Measurements from ENCODE around the gene RPL39. TPM values are rescaled to one million over a fixed set of nuclear protein-coding genes. Genes with fewer than 3 reads are reported as not detected.
"Not testable (repeated sequence)": the region's sequence is repeated elsewhere in the genome, so short reads cannot be mapped to it uniquely, and the experiment has no call there.

RPL39 gene
- total RNA-seq, 1 experiment from 2014 or later, result 1,219 TPM

GRCh38 chrX:119784747-119785446 is 6.5 kb downstream of the RPL39 start:
- no peak for DNase-seq

DNA sequence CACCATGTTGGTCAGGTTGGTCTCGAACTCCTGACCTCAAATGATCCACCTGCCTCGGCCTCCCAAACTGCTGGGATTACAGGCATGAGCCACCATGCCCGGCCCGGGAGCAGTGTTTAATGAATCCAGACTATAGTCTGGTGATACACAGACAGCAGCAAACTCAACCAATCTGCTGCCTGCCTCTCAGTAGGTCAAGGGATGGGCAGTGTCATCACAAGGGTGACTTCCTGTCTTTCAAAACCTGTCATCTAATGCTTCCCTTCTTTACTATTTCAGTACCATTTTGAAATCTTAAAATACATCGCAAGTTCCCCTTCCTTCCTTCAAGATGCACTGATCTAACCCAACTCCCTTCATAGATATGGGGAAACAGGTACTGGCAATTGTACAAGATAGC is 8.4 kb downstream of the RPL39 start:
- Histone ChIP-seq H3K36me3 (replicated peaks; ENCODE audit: control insufficient read depth, insufficient read depth, low read length) (peaks cover 6% of the 10 kb centered on the region), H3K27me3 (ENCODE audit: control insufficient read depth, insufficient read depth, low read length) (no peaks in the 10 kb centered on the region), H3K4me3 (ENCODE audit: insufficient read depth, low read depth, low read length) (no peak overlapping the region)
- no peak for DNase-seq

More at GRCh38 chrX:119784747-119785446, 6.5 kb downstream of the RPL39 start:
- Histone ChIP-seq H3K4me3 (ENCODE audit: insufficient read depth, low read depth, low read length) (no peak overlapping the region), H3K27me3 (ENCODE audit: control insufficient read depth, insufficient read depth, low read length) (no peaks in the 10 kb centered on the region), H3K36me3 (replicated peaks; ENCODE audit: control insufficient read depth, insufficient read depth, low read length) (peaks cover 13% of the 10 kb centered on the region)

GRCh38 chrX:119778829-119779228 is 12.6 kb downstream of the RPL39 start:
- H3K27me3 ChIP-seq (ENCODE audit: control insufficient read depth, insufficient read depth, low read length), result no peaks in the 10 kb centered on the region
- H3K36me3 ChIP-seq (replicated peaks; ENCODE audit: control insufficient read depth, insufficient read depth, low read length), result peaks cover 2% of the 10 kb centered on the region
- no peak overlapping the region for H3K4me3 ChIP-seq (ENCODE audit: insufficient read depth, low read depth, low read length)
- no peak for DNase-seq

- Histone ChIP-seq H3K27me3 (ENCODE audit: control insufficient read depth, insufficient read depth, low read length) (no peaks in the 10 kb centered on the region), H3K4me3 (ENCODE audit: insufficient read depth, low read depth, low read length) (no peak overlapping the region), H3K36me3 (replicated peaks; ENCODE audit: control insufficient read depth, insufficient read depth, low read length) (no peaks in the 10 kb centered on the region)
- no peak for DNase-seq
Measured at GRCh38 chrX:119775517-119776238, 15.8 kb downstream of the RPL39 start.

DNA sequence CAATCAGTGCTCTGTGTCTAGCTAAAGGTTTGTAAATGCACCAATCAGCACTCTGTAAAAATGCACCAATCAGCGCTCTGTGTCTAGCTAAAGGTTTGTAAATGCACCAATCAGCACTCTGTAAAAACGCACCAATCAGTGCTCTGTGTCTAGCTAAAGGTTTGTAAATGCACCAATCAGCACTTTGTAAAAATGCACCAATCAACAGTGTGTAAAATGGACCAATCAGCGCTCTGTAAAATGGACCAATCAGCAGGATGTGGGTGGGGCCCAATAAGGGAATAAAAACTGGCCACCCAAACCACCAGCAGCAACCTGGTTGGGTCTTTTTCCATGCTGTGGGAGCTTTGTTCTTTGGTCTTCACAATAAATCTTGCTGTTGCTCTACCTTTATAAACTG is 22.0 kb downstream of the RPL39 start:
- H3K4me3 ChIP-seq (ENCODE audit: insufficient read depth, low read depth, low read length); H3K27me3 ChIP-seq (ENCODE audit: control insufficient read depth, insufficient read depth, low read length); DNase-seq; H3K36me3 ChIP-seq (replicated peaks; ENCODE audit: control insufficient read depth, insufficient read depth, low read length): not testable (repeated sequence)

GRCh38 chrX:119768436-119768835 is 23.0 kb downstream of the RPL39 start:
- H3K4me3 ChIP-seq (ENCODE audit: insufficient read depth, low read depth, low read length); DNase-seq; H3K36me3 ChIP-seq (replicated peaks; ENCODE audit: control insufficient read depth, insufficient read depth, low read length); H3K27me3 ChIP-seq (ENCODE audit: control insufficient read depth, insufficient read depth, low read length): not testable (repeated sequence)

DNA sequence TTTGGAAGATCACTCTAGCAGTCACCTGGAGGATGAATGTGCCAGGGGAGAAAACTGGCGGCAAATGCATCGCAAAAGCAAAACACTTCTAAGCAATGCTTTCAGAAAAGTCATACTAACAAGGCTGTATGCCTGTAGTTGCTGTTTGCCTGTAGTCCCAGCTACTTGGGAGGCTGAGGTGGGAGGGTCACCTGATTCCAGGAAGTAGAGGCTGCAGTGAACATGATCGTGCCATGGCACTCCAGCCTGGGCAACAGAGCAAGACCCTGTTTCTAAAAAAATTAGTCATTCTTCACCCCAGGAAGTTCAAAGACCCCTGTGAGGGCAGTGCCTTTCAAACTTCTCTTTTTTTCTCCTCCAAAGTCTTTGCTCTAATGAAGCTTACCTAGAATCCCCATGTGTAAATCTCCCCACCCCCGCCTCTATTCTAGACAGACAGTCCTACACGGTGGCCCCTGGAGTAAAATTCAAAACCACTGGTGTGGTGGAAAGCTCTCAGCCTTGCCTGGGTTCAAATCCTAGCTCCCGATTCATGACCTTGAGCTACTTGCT is 27.5 kb downstream of the RPL39 start:
- Histone ChIP-seq H3K36me3 (replicated peaks; ENCODE audit: control insufficient read depth, insufficient read depth, low read length) (no peaks in the 10 kb centered on the region), H3K27me3 (ENCODE audit: control insufficient read depth, insufficient read depth, low read length) (peaks cover 13% of the 10 kb centered on the region), H3K4me3 (ENCODE audit: insufficient read depth, low read depth, low read length) (no peak overlapping the region)
- DNase-seq, result no peak

GRCh38 chrX:119763181-119763580 is 28.2 kb downstream of the RPL39 start:
- peak; percentile 52 for DNase-seq
- Histone ChIP-seq H3K36me3 (replicated peaks; ENCODE audit: control insufficient read depth, insufficient read depth, low read length) (no peaks in the 10 kb centered on the region), H3K27me3 (ENCODE audit: control insufficient read depth, insufficient read depth, low read length) (peaks cover 14% of the 10 kb centered on the region)

DNA sequence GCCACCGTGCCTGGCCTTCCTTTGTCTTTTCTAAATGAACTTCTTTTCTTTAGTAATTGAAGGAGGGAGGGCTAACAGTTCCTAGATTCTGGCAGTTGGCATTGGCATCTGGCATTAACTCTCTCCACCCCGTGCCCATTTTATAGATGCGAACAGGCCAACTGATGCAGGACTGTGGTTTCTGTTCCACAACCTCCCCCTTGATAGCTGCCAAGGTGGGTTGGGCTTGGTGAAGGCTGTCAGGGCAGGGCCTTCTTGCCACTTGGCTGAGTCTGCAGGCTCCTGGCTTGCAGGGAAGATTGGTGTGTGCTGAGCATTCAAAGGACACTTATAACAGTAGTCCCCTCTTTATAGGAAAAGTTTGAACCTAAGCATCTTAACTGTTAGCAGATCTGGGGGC is 28.7 kb downstream of the RPL39 start:
- H3K36me3 ChIP-seq (replicated peaks; ENCODE audit: control insufficient read depth, insufficient read depth, low read length), result no peaks in the 10 kb centered on the region
- no peak for DNase-seq
- H3K27me3 ChIP-seq (ENCODE audit: control insufficient read depth, insufficient read depth, low read length), result peaks cover 14% of the 10 kb centered on the region
- no peak overlapping the region for H3K4me3 ChIP-seq (ENCODE audit: insufficient read depth, low read depth, low read length)

More at GRCh38 chrX:119763181-119763580, 28.2 kb downstream of the RPL39 start:
- H3K4me3 ChIP-seq (ENCODE audit: insufficient read depth, low read depth, low read length), result no peak overlapping the region

GRCh38 chrX:119760026-119760877 is 31.2 kb downstream of the RPL39 start:
- Histone ChIP-seq H3K27me3 (ENCODE audit: control insufficient read depth, insufficient read depth, low read length) (peaks cover 14% of the 10 kb centered on the region), H3K36me3 (replicated peaks; ENCODE audit: control insufficient read depth, insufficient read depth, low read length) (no peaks in the 10 kb centered on the region), H3K4me3 (ENCODE audit: insufficient read depth, low read depth, low read length) (no peak overlapping the region)
- DNase-seq, result no peak

DNA sequence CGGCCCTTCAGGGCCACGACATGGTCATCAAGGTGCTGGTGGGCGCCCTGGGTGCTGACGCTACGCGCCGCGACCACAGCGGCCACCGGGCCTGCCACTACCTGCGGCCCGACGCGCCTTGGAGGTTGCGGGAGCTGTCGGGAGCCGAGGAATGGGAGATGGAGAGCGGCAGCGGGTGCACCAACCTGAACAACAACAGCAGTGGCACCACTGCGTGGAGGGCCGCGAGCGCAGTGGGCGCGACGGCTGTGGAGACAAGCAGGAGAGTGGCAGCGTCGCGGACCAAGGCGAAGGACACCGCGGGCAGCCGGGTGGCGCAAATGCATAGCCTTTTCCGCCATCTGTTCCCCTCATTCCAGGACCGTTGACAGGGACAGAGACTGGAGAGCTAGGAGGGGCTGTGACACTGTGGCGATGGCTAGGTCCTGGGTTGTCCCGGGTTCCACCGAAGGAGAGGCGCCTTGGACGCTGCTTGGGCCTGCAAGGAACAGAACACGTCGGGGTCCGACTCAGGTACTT is 32.1 kb downstream of the RPL39 start:
- Histone ChIP-seq H3K4me3 (ENCODE audit: insufficient read depth, low read depth, low read length) (peak overlapping the region; percentile 54), H3K27me3 (ENCODE audit: control insufficient read depth, insufficient read depth, low read length) (peaks cover 14% of the 10 kb centered on the region), H3K36me3 (replicated peaks; ENCODE audit: control insufficient read depth, insufficient read depth, low read length) (no peaks in the 10 kb centered on the region)
- peak; percentile 64 for DNase-seq

- DNase-seq, result peak; percentile 75
- H3K27me3 ChIP-seq (ENCODE audit: control insufficient read depth, insufficient read depth, low read length), result peaks cover 14% of the 10 kb centered on the region
- no peaks in the 10 kb centered on the region for H3K36me3 ChIP-seq (replicated peaks; ENCODE audit: control insufficient read depth, insufficient read depth, low read length)
- peak overlapping the region; percentile 54 for H3K4me3 ChIP-seq (ENCODE audit: insufficient read depth, low read depth, low read length)
Measured at GRCh38 chrX:119758731-119759247, 32.6 kb downstream of the RPL39 start.

- no peaks in the 10 kb centered on the region for H3K36me3 ChIP-seq (replicated peaks; ENCODE audit: control insufficient read depth, insufficient read depth, low read length)
- H3K27me3 ChIP-seq (ENCODE audit: control insufficient read depth, insufficient read depth, low read length), result peaks cover 14% of the 10 kb centered on the region
- peak within 1 kb of the TSS; percentile 54 for H3K4me3 ChIP-seq (ENCODE audit: insufficient read depth, low read depth, low read length)
- DNase-seq, result peak; percentile 85
Measured at GRCh38 chrX:119757979-119758730, 33.3 kb downstream of the RPL39 start, which contains the start of gene SOWAHD. TSS of gene SOWAHD (plus strand) at chrX:119758588. CDS start at chrX:119758668, 80 bp downstream.
